SK-N-SH (cell line): Measurements from ENCODE around the gene FMNL2.

Experiments used
- MAX ChIP-seq: IDR thresholded peaks from 2 replicates; pipeline ENCODE4 v1.4.0; 2012; ENCODE audit warnings: low read depth
- TF ChIP-seq, protein P1 (sequence below): fragments of 200-600 bp; sonication (generic); IDR thresholded peaks from 2 replicates; pipeline ENCODE4 v1.6.1; 2017; ENCODE audit warnings: antibody characterized with exemption, mild to moderate bottlenecking, moderate library complexity

- TF ChIP-seq, protein P1, sequence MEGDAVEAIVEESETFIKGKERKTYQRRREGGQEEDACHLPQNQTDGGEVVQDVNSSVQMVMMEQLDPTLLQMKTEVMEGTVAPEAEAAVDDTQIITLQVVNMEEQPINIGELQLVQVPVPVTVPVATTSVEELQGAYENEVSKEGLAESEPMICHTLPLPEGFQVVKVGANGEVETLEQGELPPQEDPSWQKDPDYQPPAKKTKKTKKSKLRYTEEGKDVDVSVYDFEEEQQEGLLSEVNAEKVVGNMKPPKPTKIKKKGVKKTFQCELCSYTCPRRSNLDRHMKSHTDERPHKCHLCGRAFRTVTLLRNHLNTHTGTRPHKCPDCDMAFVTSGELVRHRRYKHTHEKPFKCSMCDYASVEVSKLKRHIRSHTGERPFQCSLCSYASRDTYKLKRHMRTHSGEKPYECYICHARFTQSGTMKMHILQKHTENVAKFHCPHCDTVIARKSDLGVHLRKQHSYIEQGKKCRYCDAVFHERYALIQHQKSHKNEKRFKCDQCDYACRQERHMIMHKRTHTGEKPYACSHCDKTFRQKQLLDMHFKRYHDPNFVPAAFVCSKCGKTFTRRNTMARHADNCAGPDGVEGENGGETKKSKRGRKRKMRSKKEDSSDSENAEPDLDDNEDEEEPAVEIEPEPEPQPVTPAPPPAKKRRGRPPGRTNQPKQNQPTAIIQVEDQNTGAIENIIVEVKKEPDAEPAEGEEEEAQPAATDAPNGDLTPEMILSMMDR = no peak
- no peak for TF ChIP-seq MAX
Measured at GRCh38 chr2:152354069-152354755, 19.2 kb downstream of the FMNL2 start.
